Fibroblast of lung (primary cell): ENCODE results near the gene AKIRIN2. TPM values are rescaled to one million over a fixed set of nuclear protein-coding genes. Genes with fewer than 3 reads are reported as not detected.

Source experiments
- DNase-seq, 2 donors: peaks; one replicate each; pipeline versions ENCODE4 v3.0.0 to v3.0.0-alpha.2; 2010; ENCODE audit warnings: low read depth in 2 of 2
- H2AFZ ChIP-seq: 2 replicates; pipeline ENCODE4 v1.5.1; 2012; ENCODE audit warnings: low read length, control low read depth, inconsistent platforms
- H3K27ac ChIP-seq: 2 replicates; pipeline ENCODE4 v1.5.1; 2011; ENCODE audit warnings: low read length, control low read depth; ENCODE audit not compliant: insufficient read depth
- H3K27me3 ChIP-seq: 2 replicates; pipeline ENCODE4 v1.5.1; 2011; ENCODE audit warnings: mild to moderate bottlenecking, low read length; ENCODE audit not compliant: control insufficient read depth, insufficient read depth
- H3K36me3 ChIP-seq: 2 replicates; pipeline ENCODE4 v1.5.1; 2011; ENCODE audit warnings: low read length; ENCODE audit not compliant: control insufficient read depth, insufficient read depth
- H3K4me1 ChIP-seq: 2 replicates; pipeline ENCODE4 v1.5.1; 2011; ENCODE audit warnings: low read length; ENCODE audit not compliant: control insufficient read depth, insufficient read depth; ENCODE audit errors: extremely low read depth
- H3K4me2 ChIP-seq: 2 replicates; pipeline ENCODE4 v1.5.1; 2011; ENCODE audit warnings: low read length, control low read depth; ENCODE audit not compliant: insufficient read depth; ENCODE audit errors: extremely low read depth
- H3K4me3 ChIP-seq, 4 experiments: fragments of 200-600 bp in 1 of 4; sonication (generic) in 1 of 4; replicated peaks in 1 of 4; 2 replicates each; pipeline ENCODE4 v1.5.1; 2011 to 2016; ENCODE audit warnings: low read length in 4 of 4, low read depth in 3 of 4, mild to moderate bottlenecking in 3 of 4, control low read depth in 2 of 4, inconsistent platforms in 1 of 4, mixed read lengths in 1 of 4; ENCODE audit not compliant: insufficient read depth in 1 of 4; ENCODE audit errors: control extremely low read depth in 1 of 4
- H3K79me2 ChIP-seq: 2 replicates; pipeline ENCODE4 v1.5.1; 2012; ENCODE audit warnings: mild to moderate bottlenecking, low read length, inconsistent platforms; ENCODE audit not compliant: control insufficient read depth, insufficient read depth
- H3K9ac ChIP-seq: 2 replicates; pipeline ENCODE4 v1.5.1; 2011; ENCODE audit warnings: mild to moderate bottlenecking, low read length, control low read depth; ENCODE audit not compliant: insufficient read depth
- H3K9me3 ChIP-seq: 2 replicates; pipeline ENCODE4 v1.5.1; 2012; ENCODE audit warnings: low read depth, low read length; ENCODE audit not compliant: control insufficient read depth, insufficient read depth
- H4K20me1 ChIP-seq: 2 replicates; pipeline ENCODE4 v1.5.1; 2011; ENCODE audit warnings: low read length; ENCODE audit not compliant: control insufficient read depth, insufficient read depth; ENCODE audit errors: extremely low read depth
- CTCF ChIP-seq, 2 donors: IDR thresholded peaks in 1 of 2; conservative IDR thresholded peaks in 1 of 2; 1 replicate in 1 of 2; 2 replicates in 1 of 2; pipeline ENCODE4 v1.5.1; 2011 to 2012; ENCODE audit warnings: low read length in 2 of 2, control low read depth in 1 of 2, inconsistent platforms in 1 of 2, low read depth in 1 of 2, mild to moderate bottlenecking in 1 of 2
- EZH2 ChIP-seq: IDR thresholded peaks from 2 replicates; pipeline ENCODE4 v1.5.1; 2012; ENCODE audit warnings: low read length, control low read depth, mild to moderate bottlenecking; ENCODE audit errors: missing control alignments
- polyA plus RNA-seq, 2 donors: library from polyadenylated mRNA; depleted of rRNA in 1 of 2; stranded (reverse) in 1 of 2; unstranded in 1 of 2; fragments of >200 nt; gene quantifications; 2 replicates each; pipeline ENCODE4 v1.2.1, GENCODE V29; 2011 to 2012; ENCODE audit warnings: missing spikeins in 1 of 2
- total RNA-seq: library from RNA; depleted of rRNA; stranded (reverse); fragments of >200 nt; gene quantifications from 2 replicates; pipeline ENCODE4 v1.2.1, GENCODE V29; 2014

AKIRIN2 gene
- total and polyA plus RNA-seq, 2 donors (not counting 1 experiment from before 2014, with no cell fraction given) = 33.7 to 41.0 TPM

GRCh38 chr6:87628424-87628823 lies 73.6 kb downstream of the AKIRIN2 start:
- no peak overlapping the region for H3K27ac ChIP-seq
- no peaks in the 10 kb centered on the region for H3K36me3 ChIP-seq
- H3K4me3 ChIP-seq = no peak overlapping the region
- DNase-seq = no peak
- TF ChIP-seq EZH2 = no peak
- TF ChIP-seq CTCF (conservative IDR thresholded peaks at IDR 0.05 in 1 of 2, IDR thresholded peaks at IDR 0.05 in 1 of 2; ENCODE audit: low read depth in 1 of 2, low read length in 2 of 2) = no peak
- H2AFZ ChIP-seq = no peak overlapping the region
- peaks cover 3% of the 10 kb centered on the region for H3K4me1 ChIP-seq
- no peaks in the 10 kb centered on the region for H3K9me3 ChIP-seq
- H3K4me2 ChIP-seq = no peak overlapping the region
- H3K27me3 ChIP-seq = no peaks in the 10 kb centered on the region
- H3K79me2 ChIP-seq = no peaks in the 10 kb centered on the region
- no peaks in the 10 kb centered on the region for H4K20me1 ChIP-seq
- no peak overlapping the region for H3K9ac ChIP-seq

Other genes starting within 250 kb of the AKIRIN2 start
- gene SLC35A1, start 229.3 kb downstream of the AKIRIN2 start, total RNA-seq = 27.7 and 35.8 TPM in 2 replicates
- gene SLC35A1, start 229.3 kb downstream of the AKIRIN2 start, polyA plus RNA-seq = 22.4 and 27.6 TPM in 2 replicates
- gene RARS2, start 112.2 kb downstream of the AKIRIN2 start, total RNA-seq = 33.6 and 43.8 TPM in 2 replicates
- gene RARS2, start 112.2 kb downstream of the AKIRIN2 start, polyA plus RNA-seq = 22.8 and 33.9 TPM in 2 replicates
- 17.2 and 23.8 TPM in 2 replicates for gene ORC3, start 112.1 kb downstream of the AKIRIN2 start, total RNA-seq
- gene ORC3, start 112.1 kb downstream of the AKIRIN2 start, polyA plus RNA-seq = 37.9 and 40.4 TPM in 2 replicates